Measurements from ENCODE around the gene ABI1. TPM values are rescaled to one million over a fixed set of nuclear protein-coding genes. Genes with fewer than 3 reads are reported as not detected.

The ABI1 gene
- total RNA-seq, 2 experiments from 2014 or later: 83.2 to 83.6 TPM

GRCh38 chr10:26798298-26798697 is 62.5 kb downstream of the ABI1 start:
- Histone ChIP-seq H3K4me1 (ENCODE audit: insufficient read depth, low read length) (peaks cover 13% of the 10 kb centered on the region), H3K4me3 (ENCODE audit: low read length) (no peak overlapping the region), H3K36me3 (ENCODE audit: insufficient read depth, low read length) (peaks cover 5% of the 10 kb centered on the region), H3K27ac (ENCODE audit: low read depth in 1 of 2, low read length in 2 of 2) (no peak overlapping the region), H3K9me3 (ENCODE audit: control insufficient read depth in 1 of 2, insufficient read depth in 1 of 2, low read length in 2 of 2) (no peaks in the 10 kb centered on the region), H3K27me3 (ENCODE audit: control insufficient read depth in 1 of 2, insufficient read depth in 2 of 2, low read length in 2 of 2) (no peaks in the 10 kb centered on the region)
- TF ChIP-seq CTCF (IDR thresholded peaks at IDR 0.05): no peak
- CTCF ChIA-PET: interaction anchor here (0.5 to 2.2 kb wide), 4 partner anchors 8 to 72 kb away, joined by 3 to 7 read pairs (median 4); no protein-coding TSS in a partner anchor
- no peak for DNase-seq
- intact Hi-C loops (cut with DNase I, micrococcal nuclease): no loop called here
- no peak overlapping the region for H3K27ac Mint-ChIP-seq
- no peaks in the 10 kb centered on the region for H3K27me3 Mint-ChIP-seq
- ATAC-seq (ENCODE audit: poor library complexity): no peak
- peaks cover 15% of the 10 kb centered on the region for H3K36me3 Mint-ChIP-seq (ENCODE audit: low read depth)
- H3K4me3 Mint-ChIP-seq: no peak overlapping the region
- POLR2A ChIA-PET: no interaction called here
- peaks cover 3% of the 10 kb centered on the region for H3K9me3 Mint-ChIP-seq
- H3K4me1 Mint-ChIP-seq (ENCODE audit: low read depth): peaks cover 67% of the 10 kb centered on the region

- H3K4me3 Mint-ChIP-seq: no peak overlapping the region
- no peak overlapping the region for H3K4me3 ChIP-seq (ENCODE audit: low read length)
- no peaks in the 10 kb centered on the region for H3K27me3 Mint-ChIP-seq
- DNase-seq: no peak
- no peak for TF ChIP-seq CTCF (IDR thresholded peaks at IDR 0.05)
- H3K4me1 Mint-ChIP-seq (ENCODE audit: low read depth): peaks cover 67% of the 10 kb centered on the region
- H3K9me3 ChIP-seq (ENCODE audit: control insufficient read depth in 1 of 2, insufficient read depth in 1 of 2, low read length in 2 of 2): no peaks in the 10 kb centered on the region
- H3K27ac Mint-ChIP-seq: no peak overlapping the region
- intact Hi-C loops (cut with DNase I, micrococcal nuclease): no loop called here
- H3K27me3 ChIP-seq (ENCODE audit: control insufficient read depth in 1 of 2, insufficient read depth in 2 of 2, low read length in 2 of 2): no peaks in the 10 kb centered on the region
- ChIA-PET CTCF (no interaction called here), POLR2A (no interaction called here)
- H3K27ac ChIP-seq (ENCODE audit: low read depth in 1 of 2, low read length in 2 of 2): no peak overlapping the region
- peaks cover 3% of the 10 kb centered on the region for H3K9me3 Mint-ChIP-seq
- H3K4me1 ChIP-seq (ENCODE audit: insufficient read depth, low read length): peaks cover 9% of the 10 kb centered on the region
- peaks cover 5% of the 10 kb centered on the region for H3K36me3 ChIP-seq (ENCODE audit: insufficient read depth, low read length)
- no peak for ATAC-seq (ENCODE audit: poor library complexity)
- H3K36me3 Mint-ChIP-seq (ENCODE audit: low read depth): peaks cover 22% of the 10 kb centered on the region
Observed at GRCh38 chr10:26797340-26797739, 63.4 kb downstream of the ABI1 start.

GRCh38 chr10:26792758-26793495 is 67.8 kb downstream of the ABI1 start:
- Histone ChIP-seq H3K27ac (ENCODE audit: low read depth in 1 of 2, low read length in 2 of 2) (no peak overlapping the region), H3K4me1 (ENCODE audit: insufficient read depth, low read length) (peaks cover 3% of the 10 kb centered on the region), H3K27me3 (ENCODE audit: control insufficient read depth in 1 of 2, insufficient read depth in 2 of 2, low read length in 2 of 2) (no peaks in the 10 kb centered on the region), H3K4me3 (ENCODE audit: low read length) (no peak overlapping the region), H3K9me3 (ENCODE audit: control insufficient read depth in 1 of 2, insufficient read depth in 1 of 2, low read length in 2 of 2) (no peaks in the 10 kb centered on the region), H3K36me3 (ENCODE audit: insufficient read depth, low read length) (peaks cover 10% of the 10 kb centered on the region)
- Mint-ChIP-seq H3K27me3 (no peaks in the 10 kb centered on the region), H3K36me3 (ENCODE audit: low read depth) (peaks cover 47% of the 10 kb centered on the region), H3K27ac (no peak overlapping the region), H3K9me3 (peaks cover 3% of the 10 kb centered on the region), H3K4me1 (ENCODE audit: low read depth) (peaks cover 62% of the 10 kb centered on the region), H3K4me3 (no peak overlapping the region)
- no peak for DNase-seq
- CTCF ChIA-PET: interaction anchor here (0.6 to 1.0 kb wide), 2 partner anchors 18 to 41 kb away, joined by 3 to 4 read pairs; no protein-coding TSS in a partner anchor
- ATAC-seq (ENCODE audit: poor library complexity): no peak
- no peak for TF ChIP-seq CTCF (IDR thresholded peaks at IDR 0.05)
- POLR2A ChIA-PET: no interaction called here
- intact Hi-C loops (cut with DNase I, micrococcal nuclease): no loop called here
